HUDEP-2 (cell line): ENCODE data around the gene DENND4C.
"Not testable (repeated sequence)": the region's sequence is repeated elsewhere in the genome, so short reads cannot be mapped to it uniquely, and the experiment has no call there.

ENCODE experiments used
- DNase-seq, 76 experiments: peaks; one replicate each; lab custom pipeline; 2025; ENCODE audit not compliant: unreplicated experiment in 76 of 76; lab: John Stamatoyannopoulos, UW

Gene DENND4C

DNA sequence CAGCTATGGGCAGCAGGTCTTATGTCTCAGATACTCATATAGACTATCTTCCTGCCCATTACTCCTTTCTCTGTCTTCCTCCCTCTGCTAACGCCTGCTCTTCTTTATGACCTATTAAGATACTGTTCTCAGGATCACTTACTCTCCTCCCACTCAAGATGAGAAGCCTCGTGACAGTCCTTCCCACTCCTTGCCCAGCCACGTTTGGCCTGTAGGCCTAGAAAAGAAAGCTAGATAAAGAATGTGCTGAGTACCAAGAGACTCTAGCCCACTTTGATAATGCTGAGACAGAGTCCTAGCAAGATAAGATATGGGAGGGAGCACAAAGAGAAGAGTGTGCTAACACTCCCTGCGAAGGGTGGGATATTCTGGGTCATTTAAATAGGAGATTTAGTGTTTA lies 6.8 kb upstream of the DENND4C start:
- peak in 70 of 76 experiments; percentile 4 to 92 (median 68) for DNase-seq

GRCh38 chr9:19224563-19224962 lies 5.9 kb upstream of the DENND4C start:
- DNase-seq, result no peak

DNA sequence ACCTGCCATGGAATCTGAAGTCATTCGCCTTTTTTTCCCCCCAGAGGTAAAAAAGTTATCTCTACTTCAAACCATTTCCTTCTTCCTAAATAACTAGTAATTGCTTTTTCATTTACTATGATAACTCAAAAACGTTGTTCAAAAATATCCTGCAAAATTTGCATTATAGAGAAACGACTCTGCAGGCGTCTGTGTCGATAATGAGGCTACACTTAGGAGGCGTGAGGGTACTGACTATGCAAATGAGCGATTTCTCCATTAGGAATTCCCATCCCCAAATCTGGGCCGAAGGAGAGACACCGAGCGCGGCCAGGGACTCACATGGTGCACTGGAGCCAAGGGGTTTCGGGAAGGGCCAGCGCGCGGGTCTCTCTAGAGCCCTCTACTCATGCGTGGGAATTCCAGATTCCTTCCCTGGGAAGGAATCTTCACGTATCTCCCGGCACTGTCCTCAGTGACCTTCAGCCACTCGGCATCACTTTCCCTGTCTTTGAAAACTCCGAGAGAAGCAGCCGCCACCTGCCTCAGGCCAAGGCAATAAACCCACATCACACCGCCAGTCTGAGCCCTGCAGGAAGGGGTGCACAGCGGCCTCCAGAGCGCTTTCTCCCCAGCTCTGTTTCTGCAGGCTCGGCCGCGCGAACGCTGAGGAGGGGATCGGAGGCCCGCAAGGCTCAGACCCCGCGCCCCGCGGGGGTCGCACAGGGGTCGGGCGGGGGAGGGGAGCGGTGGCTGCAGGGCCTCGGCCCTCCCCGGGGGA lies 718 bp upstream of the DENND4C start:
- DNase-seq, result peak in 35 of 76 experiments; percentile 16 to 77 (median 56)

DNA sequence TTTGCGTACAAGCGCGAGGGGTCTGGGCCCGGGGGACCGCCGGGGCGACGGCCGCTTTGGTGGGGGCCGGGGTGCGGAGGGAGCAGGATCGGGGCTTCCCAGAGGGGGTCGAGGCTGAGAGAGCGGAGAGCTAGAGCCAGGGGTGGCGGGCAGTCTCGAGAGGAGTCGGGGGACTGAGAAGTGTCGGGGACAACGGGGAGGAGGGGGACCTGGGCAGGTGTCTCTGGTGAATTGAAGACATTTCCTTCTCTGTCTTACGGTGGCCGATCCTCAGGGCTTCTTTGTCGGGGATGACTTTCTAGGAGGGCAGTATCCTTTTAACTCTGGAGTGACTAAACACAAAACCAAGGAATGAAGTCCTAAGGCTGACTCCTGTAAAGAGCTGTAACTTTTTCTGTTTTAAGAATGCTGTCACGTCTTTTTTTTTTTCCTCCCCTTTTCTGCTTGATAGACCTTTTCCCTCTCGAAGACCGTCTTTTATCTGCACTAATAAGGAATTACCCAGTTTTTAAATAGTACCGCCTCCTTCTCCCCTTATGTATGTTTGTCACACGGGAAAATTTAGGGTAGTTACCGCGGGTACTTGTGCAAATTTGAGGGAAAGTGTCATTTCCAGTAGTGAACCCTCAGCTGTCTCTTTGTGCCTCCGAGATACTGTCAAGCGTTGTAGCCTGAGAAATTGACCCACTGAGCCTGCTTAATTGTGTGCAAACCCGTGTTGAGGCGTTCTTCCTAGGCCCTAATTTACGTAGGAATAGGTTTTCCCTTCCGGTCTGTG lies 822 bp downstream of the DENND4C start:
- DNase-seq, result peak in 4 of 76 experiments; percentile 4 to 23 (median 17)

DNA sequence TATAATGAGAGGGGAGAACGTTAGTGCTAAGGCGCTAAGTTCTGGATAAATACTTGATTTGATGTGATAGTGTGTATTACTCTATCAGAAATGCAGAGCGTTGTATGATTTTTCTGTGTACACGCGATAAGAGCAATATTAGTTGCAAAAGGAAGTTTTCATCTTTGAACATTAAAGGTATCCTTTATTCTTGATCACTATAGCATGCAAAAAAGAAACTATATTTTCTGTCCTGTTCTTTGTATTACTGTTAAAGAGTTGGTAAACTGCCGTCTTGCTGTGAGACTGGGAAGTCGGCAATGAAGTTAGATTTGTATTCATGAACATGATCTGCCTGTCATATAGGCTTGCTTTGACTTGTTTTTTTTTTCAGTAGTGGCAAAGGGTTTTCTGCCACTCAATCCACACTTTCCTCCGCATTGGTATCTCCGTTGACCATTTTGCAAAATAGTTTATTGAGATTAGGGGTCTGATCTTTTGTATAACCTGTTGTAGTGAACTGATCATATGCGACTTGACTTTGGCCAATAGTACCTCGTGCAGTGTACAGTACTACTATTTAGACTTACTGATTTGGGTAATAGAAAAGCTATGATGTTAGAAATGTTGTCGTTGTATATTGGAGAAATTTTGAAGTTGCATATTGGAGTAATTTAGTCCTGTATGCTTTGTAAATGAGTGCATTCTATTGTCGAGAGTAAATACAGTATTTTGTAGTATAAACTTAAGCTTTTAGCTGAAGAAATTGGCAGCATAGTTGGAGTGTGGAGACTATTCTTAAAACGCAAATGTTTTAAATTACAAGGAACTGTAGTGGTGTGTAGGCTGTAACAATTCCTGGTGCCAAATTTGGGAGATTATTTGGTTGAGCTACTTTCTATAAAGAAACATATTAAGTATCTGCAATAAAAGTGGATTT lies 1.7 kb downstream of the DENND4C start:
- DNase-seq, result peak in 3 of 76 experiments; percentile 15 to 39 (median 38)

- no peak for DNase-seq
Measured at GRCh38 chr9:19232823-19233194, 2.3 kb downstream of the DENND4C start.

GRCh38 chr9:19233344-19233743 lies 2.9 kb downstream of the DENND4C start:
- no peak for DNase-seq

DNA sequence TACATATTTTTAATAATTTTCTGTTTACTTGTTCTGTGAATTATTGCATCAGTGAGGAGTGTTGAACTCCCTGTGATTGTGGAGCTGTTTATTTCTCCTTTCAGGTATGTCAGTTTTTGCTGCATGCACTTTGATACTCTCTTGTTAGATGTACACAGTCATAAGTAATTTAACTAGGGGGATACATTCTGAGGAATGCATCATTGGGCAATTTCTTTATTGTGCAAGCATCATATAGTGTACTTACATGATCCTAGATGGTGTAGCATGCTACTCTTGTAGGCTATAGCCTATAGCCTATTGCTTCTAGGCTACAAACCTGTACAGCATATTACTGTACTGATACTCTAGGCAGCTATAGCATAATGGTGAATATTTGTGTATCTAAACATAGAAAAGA lies 9.5 kb downstream of the DENND4C start:
- no peak for DNase-seq

DNA sequence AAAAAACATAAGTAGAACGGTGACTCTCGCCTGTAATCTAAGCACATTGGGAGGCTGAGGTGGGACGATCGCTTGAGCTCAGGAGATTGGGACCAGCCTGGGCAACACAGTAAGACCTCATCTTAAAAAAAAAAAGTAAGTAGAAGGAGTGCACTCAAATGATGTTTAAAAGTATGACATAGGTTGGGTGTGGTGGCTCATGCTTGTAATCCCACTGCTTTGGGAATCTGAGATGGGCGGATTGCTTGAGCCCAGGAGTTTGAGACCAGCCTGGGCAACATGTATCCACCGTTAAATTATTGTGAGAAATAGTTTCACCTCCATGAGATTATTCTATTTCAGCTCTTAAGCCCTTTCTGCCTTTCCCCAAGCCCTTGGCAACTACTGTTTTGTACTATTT lies 11.2 kb downstream of the DENND4C start:
- no peak for DNase-seq

- DNase-seq, result no peak
Measured at GRCh38 chr9:19243366-19244033, 13.0 kb downstream of the DENND4C start.

GRCh38 chr9:19246891-19247290 lies 16.4 kb downstream of the DENND4C start:
- DNase-seq, result no peak

DNA sequence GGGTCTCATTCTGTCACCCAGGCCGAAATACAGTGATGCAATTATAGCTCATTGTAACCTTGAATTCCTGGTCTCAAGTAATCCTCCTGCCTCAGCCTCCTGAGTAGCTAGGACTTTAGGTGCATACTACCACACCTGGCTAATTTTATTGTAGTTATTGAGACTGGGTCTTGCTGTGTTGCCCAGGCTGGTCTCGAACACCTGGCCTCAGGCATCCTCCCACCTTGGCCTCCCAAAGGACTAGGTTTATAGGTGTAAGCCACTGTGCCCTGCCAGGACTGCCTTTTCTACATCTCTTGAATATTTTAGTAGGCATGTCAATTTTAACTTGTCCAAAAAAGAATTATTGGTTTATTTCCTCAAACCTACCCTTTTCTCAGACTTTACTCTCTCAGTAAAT lies 16.9 kb downstream of the DENND4C start:
- no peak for DNase-seq

- DNase-seq, result not testable (repeated sequence)
Measured at GRCh38 chr9:19250346-19250745, 19.9 kb downstream of the DENND4C start.

GRCh38 chr9:19251203-19251602 lies 20.7 kb downstream of the DENND4C start:
- DNase-seq, result not testable (repeated sequence)

- not testable (repeated sequence) for DNase-seq
Measured at GRCh38 chr9:19251622-19252021, 21.1 kb downstream of the DENND4C start.

DNA sequence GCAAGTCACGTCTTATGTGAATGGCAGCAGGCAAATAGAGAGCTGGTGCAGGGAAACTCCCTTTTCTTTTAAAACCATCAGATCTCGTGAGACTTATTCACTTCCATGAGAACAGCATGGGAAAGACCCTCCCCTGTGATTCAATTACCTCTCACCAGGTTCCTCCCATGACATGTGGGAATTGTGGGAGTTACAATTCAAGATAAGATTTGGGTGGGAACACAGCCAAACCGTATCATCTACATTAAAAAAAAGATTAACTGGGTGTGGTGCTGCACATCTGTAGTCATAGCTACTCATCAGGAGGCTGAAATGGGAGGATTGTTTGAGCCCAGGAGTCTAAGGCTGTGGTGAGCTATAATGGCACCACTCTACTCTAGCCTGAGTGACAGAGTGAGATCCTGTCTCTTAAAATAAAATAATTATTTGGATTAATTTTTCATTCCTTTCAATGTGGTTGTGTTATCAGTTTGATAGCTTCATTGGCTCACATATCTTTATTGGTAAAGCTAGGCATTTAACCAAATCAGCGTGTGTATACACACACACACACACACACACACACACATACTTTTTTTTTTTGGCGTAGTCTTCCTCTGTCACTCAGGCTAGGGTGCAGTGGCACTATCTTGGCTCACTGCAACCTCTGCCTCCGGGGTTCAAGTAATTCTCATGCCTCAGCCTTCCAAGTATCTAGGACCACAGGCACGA lies 21.8 kb downstream of the DENND4C start:
- peak in 42 of 76 experiments; percentile 3 to 73 (median 31) for DNase-seq

DNA sequence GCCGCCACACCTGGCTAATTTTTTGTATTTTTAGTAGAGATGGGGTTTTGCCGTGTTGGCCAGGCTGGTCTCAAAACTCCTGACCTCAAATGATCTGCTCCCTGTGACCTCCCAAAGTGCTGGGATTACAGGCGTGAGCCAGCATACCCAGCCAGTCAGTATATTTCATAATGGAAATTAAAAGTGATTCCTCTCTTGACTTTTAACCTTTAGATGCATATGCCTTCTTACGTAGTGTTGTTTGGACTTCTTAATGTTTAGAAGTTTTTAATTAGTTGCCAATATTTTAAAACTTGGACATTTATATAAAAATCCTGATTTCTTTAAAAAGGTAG lies 22.4 kb downstream of the DENND4C start:
- DNase-seq, result no peak

- no peak for DNase-seq
Measured at GRCh38 chr9:19255112-19255511, 24.6 kb downstream of the DENND4C start.

DNA sequence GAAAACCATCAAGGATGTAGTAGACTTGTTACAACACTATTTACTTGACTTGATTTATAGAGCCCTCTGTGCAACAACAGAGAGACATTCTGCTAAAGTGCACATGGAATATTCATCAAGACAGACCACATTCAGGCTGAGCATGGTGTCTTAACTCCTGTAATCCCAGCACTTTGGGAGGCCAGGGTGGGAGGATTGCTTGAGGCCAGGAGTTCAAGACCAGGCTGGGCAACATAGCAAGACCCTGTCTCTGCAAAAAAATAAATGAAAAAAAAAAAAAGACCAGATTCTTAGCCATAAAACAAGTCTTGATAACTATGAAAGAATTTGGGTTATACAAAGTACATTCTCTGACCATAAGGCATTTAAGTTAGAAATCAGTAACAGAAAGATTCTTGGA lies 25.3 kb downstream of the DENND4C start:
- no peak for DNase-seq
